GM23338 (cell line): ENCODE measurements around the gene RGS7.

Experiments
- CTCF ChIP-seq, 2 experiments: fragments of 200-600 bp in 1 of 2; sonication (generic) in 1 of 2; conservative IDR thresholded peaks; 2 replicates each; pipeline versions ENCODE4 v1.5.1 to v1.6.1; 2016 to 2017; ENCODE audit warnings: antibody characterized with exemption in 2 of 2, low read depth in 2 of 2, mild to moderate bottlenecking in 2 of 2, moderate library complexity in 1 of 2
- EZH2 ChIP-seq: fragments of 200-600 bp; sonication (generic); IDR thresholded peaks from one replicate; pipeline ENCODE4 v1.8.0; 2017; ENCODE audit warnings: antibody characterized with exemption, mild to moderate bottlenecking, low read depth; ENCODE audit not compliant: unreplicated experiment
- EZH2phosphoT487 ChIP-seq: fragments of 200-600 bp; sonication (generic); IDR thresholded peaks from one replicate; pipeline ENCODE4 v1.8.1; 2018; ENCODE audit warnings: antibody characterized with exemption; ENCODE audit not compliant: unreplicated experiment
- JUNB ChIP-seq: IDR thresholded peaks from one replicate; pipeline ENCODE4 v1.6.1; 2016; ENCODE audit warnings: antibody characterized with exemption; ENCODE audit not compliant: unreplicated experiment
- POLR2AphosphoS5 ChIP-seq: IDR thresholded peaks from 2 replicates; pipeline ENCODE4 v1.6.1; 2016; ENCODE audit warnings: antibody characterized with exemption, low read depth
- REST ChIP-seq: IDR thresholded peaks from one replicate; pipeline ENCODE4 v1.6.1; 2018; ENCODE audit warnings: antibody characterized with exemption; ENCODE audit not compliant: unreplicated experiment
- ZNF114 ChIP-seq: fragments of 250-450 bp; sonication (Bioruptor Pico); IDR thresholded peaks from 2 replicates; pipeline ENCODE4 v1.5.0; 2020; ENCODE audit warnings: mild to moderate bottlenecking, moderate library complexity
- ZNF331 ChIP-seq: fragments of 250-450 bp; sonication (Bioruptor Pico); IDR thresholded peaks from 2 replicates; pipeline ENCODE4 v1.5.0; 2020; ENCODE audit warnings: low read depth, mild to moderate bottlenecking, moderate library complexity

GRCh38 chr1:241180569-241180968, 176.4 kb downstream of the RGS7 start:
- TF ChIP-seq CTCF (conservative IDR thresholded peaks at IDR 0.05; ENCODE audit: low read depth in 2 of 2) (no peak), EZH2 (no peak), POLR2AphosphoS5 (no peak), REST (no peak), EZH2phosphoT487 (no peak), JUNB (no peak), ZNF331 (CRISPR knock-in tag) (no peak), ZNF114 (CRISPR knock-in tag) (no peak)
